K562 (cell line): ENCODE data around the gene FCAMR. TPM values are rescaled to one million over a fixed set of nuclear protein-coding genes. Genes with fewer than 3 reads are reported as not detected.

ENCODE experiments used
- ATAC-seq: fragments of 200-7000 bp; cut with Tn5 transposase; 3 replicates; pipeline ENCODE4 v1.9.1; 2020; ENCODE audit warnings: moderate library complexity
- BruUV-seq: library from RNA; stranded (reverse); fragments of 400-500 nt; replicated peaks from 2 replicates; lab custom pipeline; 2021; lab: Mats Ljungman, UMichigan
- CTCF ChIA-PET: fragments of 300-600 bp; formaldehyde crosslinking; extraction: SDS; loops from one replicate; lab custom pipeline; 2021; ENCODE audit warnings: low intra/inter-chr PET ratio; lab: Yijun Ruan, JAX
- POLR2A ChIA-PET: fragments of 300-600, 350-650 bp; sonication (Branson Sonifier 250); formaldehyde crosslinking; extraction: SDS; loops from one replicate; lab custom pipeline; 2021; ENCODE audit warnings: antibody characterized with exemption, inconsistent platforms; lab: Yijun Ruan, JAX
- DNase-seq, 4 experiments: peaks; one replicate each; pipeline versions ENCODE4 v3.0.0 to v3.0.0-alpha.2; 2011 to 2018; ENCODE audit warnings: low spot score in 3 of 4, mixed read lengths in 3 of 4; ENCODE audit errors: extremely low read depth in 1 of 4
- FAIRE-seq: peaks from 2 replicates; lab custom pipeline; 2011; peaks lifted over from hg19 to GRCh38; lab: Jason Lieb, UNC
- H2AFZ ChIP-seq: 2 replicates; pipeline ENCODE4 v1.6.0; 2011; ENCODE audit warnings: low read depth, low read length, control low read depth, inconsistent platforms
- H3K27ac ChIP-seq: fragments of 200-600 bp; 3 replicates; pipeline ENCODE4 v1.8.0; 2011; ENCODE audit warnings: low read depth, mild to moderate bottlenecking, control low read depth, inconsistent platforms, low read length, moderate library complexity, mixed read lengths; ENCODE audit errors: extremely low read depth
- H3K27me3 ChIP-seq, 2 experiments: fragments of 300-600 bp in 1 of 2; 2 replicates in 1 of 2; 3 replicates in 1 of 2; pipeline versions ENCODE4 v1.6.0 to v1.8.0; 2011; ENCODE audit warnings: inconsistent platforms in 2 of 2, low read length in 2 of 2, mild to moderate bottlenecking in 1 of 2, mixed read lengths in 1 of 2, moderate library complexity in 1 of 2; ENCODE audit not compliant: control insufficient read depth in 2 of 2, insufficient read depth in 2 of 2
- H3K36me3 ChIP-seq: fragments of 300-600 bp; 3 replicates; pipeline ENCODE4 v1.8.0; 2011; ENCODE audit warnings: mild to moderate bottlenecking, low read length, inconsistent platforms; ENCODE audit not compliant: control insufficient read depth, insufficient read depth
- H3K4me1 ChIP-seq, 2 experiments: fragments of 200-600 bp in 1 of 2; replicated peaks in 1 of 2; 2 replicates in 1 of 2; 3 replicates in 1 of 2; pipeline versions ENCODE4 v1.5.1 to v1.8.0; 2011; ENCODE audit warnings: inconsistent platforms in 2 of 2, low read length in 2 of 2, mild to moderate bottlenecking in 1 of 2, mixed read lengths in 1 of 2, moderate library complexity in 1 of 2; ENCODE audit not compliant: control insufficient read depth in 2 of 2, insufficient read depth in 2 of 2
- H3K4me2 ChIP-seq: 2 replicates; pipeline ENCODE4 v1.6.1; 2011; ENCODE audit warnings: low read length, control low read depth, inconsistent platforms, mixed read lengths; ENCODE audit not compliant: insufficient read depth
- H3K4me3 ChIP-seq: fragments of 200-600 bp; sonication (generic), shearing (Covaris generic); 2 replicates; pipeline ENCODE4 v1.5.1; 2016; ENCODE audit warnings: control low read depth, inconsistent platforms
- H3K79me2 ChIP-seq: fragments of 200-600 bp; 3 replicates; pipeline ENCODE4 v1.8.0; 2011; ENCODE audit warnings: low read length, inconsistent platforms; ENCODE audit not compliant: control insufficient read depth, insufficient read depth
- H3K9ac ChIP-seq, 2 experiments: 2 replicates each; pipeline versions ENCODE4 v1.6.0 to v1.6.1; 2011; ENCODE audit warnings: low read depth in 2 of 2, low read length in 2 of 2, control low read depth in 1 of 2, inconsistent platforms in 1 of 2, mild to moderate bottlenecking in 1 of 2, mixed read lengths in 1 of 2; ENCODE audit not compliant: insufficient read depth in 1 of 2
- H3K9me1 ChIP-seq: one replicate; pipeline ENCODE4 v1.6.0; 2011; ENCODE audit warnings: inconsistent platforms, mild to moderate bottlenecking, low read length, moderate library complexity; ENCODE audit not compliant: control insufficient read depth, insufficient read depth
- H3K9me3 ChIP-seq: replicated peaks from 2 replicates; pipeline ENCODE4 v1.5.1; 2011; ENCODE audit warnings: low read depth, low read length, inconsistent platforms; ENCODE audit not compliant: control insufficient read depth, insufficient read depth
- H4K20me1 ChIP-seq: replicated peaks from 2 replicates; pipeline ENCODE4 v1.6.1; 2011; ENCODE audit warnings: low read length, inconsistent platforms, mixed read lengths; ENCODE audit not compliant: control insufficient read depth, insufficient read depth
- HLTF ChIP-seq: fragments of 450-650 bp; IDR thresholded peaks from 2 replicates; pipeline ENCODE4 v1.6.1; 2016
- MBD1 ChIP-seq: fragments of 250-450 bp; sonication (Bioruptor Pico); IDR thresholded peaks from 2 replicates; pipeline ENCODE4 v1.8.0; 2022; ENCODE audit warnings: inconsistent platforms
- TAL1 ChIP-seq: fragments of 450-650 bp; IDR thresholded peaks from 2 replicates; pipeline ENCODE4 v1.6.1; 2016; ENCODE audit warnings: mild to moderate bottlenecking
- USF2 ChIP-seq: sonication (generic); formaldehyde crosslinking; IDR thresholded peaks from 2 replicates; pipeline ENCODE4 v1.5.0; 2020; ENCODE audit warnings: missing genetic modification reagents
- WGBS: fragments of 100-300 bp; shearing (Covaris generic); methylation state at CpG from one replicate; pipeline ENCODE4 v1.1.6; 2016; ENCODE audit warnings: low coverage, mixed read lengths; ENCODE audit not compliant: insufficient coverage; ENCODE audit errors: missing lambda C conversion rate; 5-methylcytosine and 5-hydroxymethylcytosine counted together
- in situ Hi-C: fragments of 300-500 bp; cut with MboI; formaldehyde crosslinking; loops from 4 replicates; pipeline ENCODE4 v1.15.0; 2018; ENCODE audit warnings: inconsistent platforms, mixed read lengths
- intact Hi-C: fragments of 100-400 bp; cut with micrococcal nuclease; formaldehyde crosslinking; loops from 2 replicates; pipeline ENCODE4 v1.14.2; 2022
- polyA plus RNA-seq, 8 experiments: library from polyadenylated mRNA; depleted of rRNA in 4 of 8; stranded (reverse) in 5 of 8; unstranded in 3 of 8; fragments of >200 nt; fragmentation: Nextera tagmentation in 2 of 8; fragmentation: Illumina TruSeq in 1 of 8; extraction: Ambion mirVana in 2 of 8; extraction: Trizol in 1 of 8; gene quantifications; 2 replicates each; pipeline versions ENCODE4 v1.2.1 to v1.2.3, GENCODE V29; 2011 to 2014; ENCODE audit warnings: inconsistent platforms in 1 of 8, missing spikeins in 1 of 8
- total RNA-seq, 7 experiments: library from RNA; depleted of rRNA in 6 of 7; stranded (reverse); fragments of >200 nt in 6 of 7; fragmentation: Illumina TruSeq in 2 of 7; extraction: Trizol in 2 of 7; gene quantifications; 2 replicates each; pipeline versions ENCODE4 v1.2.1 to v1.2.3, GENCODE V29; 2011 to 2021; ENCODE audit warnings: low replicate concordance in 1 of 7

The FCAMR gene
- total and polyA plus RNA-seq, 9 of the 15 experiments (the other 6 are each of a cell fraction or from before 2014, with no cell fraction given), result not detected

- Histone ChIP-seq H3K27me3 (peaks cover 2 to 6% of the 10 kb centered on the region in 2 experiments; a peak in 2 of 5 replicates), H4K20me1 (no peaks in the 10 kb centered on the region), H3K9ac (no peak overlapping the region), H3K36me3 (no peaks in the 10 kb centered on the region), H3K4me2 (no peak overlapping the region), H3K79me2 (no peaks in the 10 kb centered on the region), H3K4me3 (no peak overlapping the region)
- in situ Hi-C loops, result loop anchor here (25.0 kb wide), 1 partner anchor 310 kb away; the partner anchor contains the start of gene EIF2D
- POLR2A ChIA-PET, result interaction anchor here (0.6 to 2.1 kb wide), 6 partner anchors 9 to 231 kb away, joined by 3 to 6 read pairs (median 3); no protein-coding TSS in a partner anchor
- no peak for DNase-seq
- CTCF ChIA-PET, result no interaction called here
- no peak for TF ChIP-seq HLTF
- no peak for TF ChIP-seq MBD1 (CRISPR knock-in tag)
- no peak for TF ChIP-seq TAL1
- TF ChIP-seq USF2, result no peak
- TF ChIP-seq, all 486 proteins: peak for 0
- no TSS peak for BruUV-seq
- 0% methylated on average over 1 of the region's 1 CpG for WGBS
- intact Hi-C loops, result no loop called here
- Histone ChIP-seq H3K27ac (no peak overlapping the region), H2AFZ (peak overlapping the region; percentile 70; the same call in 1 of the 2 replicates), H3K4me1 (peaks cover 4 to 27% of the 10 kb centered on the region in 2 experiments), H3K9me3 (no peaks in the 10 kb centered on the region; the same call in 1 of the 2 replicates), H3K9me1 (no peaks in the 10 kb centered on the region)
- ATAC-seq, result no peak
- no peak for FAIRE-seq
Measured at GRCh38 chr1:206922524-206922923, 47.7 kb downstream of the FCAMR start.
